HG02610 (cell line): ENCODE measurements around the gene BCAS2.

Source experiments
- ATAC-seq: cut with Tn5 transposase; IDR thresholded peaks from one replicate; pipeline ENCODE4 v1.9.1; 2021; ENCODE audit warnings: mild to moderate bottlenecking, moderate library complexity; ENCODE audit not compliant: unreplicated experiment

BCAS2 gene

GRCh38 chr1:114559356-114559755, 22.1 kb downstream of the BCAS2 start:
- no peak for ATAC-seq

GRCh38 chr1:114558544-114558943, 22.9 kb downstream of the BCAS2 start:
- no peak for ATAC-seq

GRCh38 chr1:114554577-114554976, 26.8 kb downstream of the BCAS2 start:
- no peak for ATAC-seq

- no peak for ATAC-seq
These were observed 29.2 kb downstream of the BCAS2 start for GRCh38 chr1:114552106-114552639.

GRCh38 chr1:114551400-114551799, 30.0 kb downstream of the BCAS2 start:
- ATAC-seq = no peak

GRCh38 chr1:114550336-114550735, 31.1 kb downstream of the BCAS2 start:
- no peak for ATAC-seq

- ATAC-seq = no peak
These were observed 32.3 kb downstream of the BCAS2 start for GRCh38 chr1:114549137-114549536.

GRCh38 chr1:114547076-114547475, 34.3 kb downstream of the BCAS2 start:
- ATAC-seq = no peak

- ATAC-seq = no peak
These were observed 35.6 kb downstream of the BCAS2 start for GRCh38 chr1:114545796-114546195.

GRCh38 chr1:114545315-114545714, 36.1 kb downstream of the BCAS2 start:
- ATAC-seq = no peak

- no peak for ATAC-seq
These were observed 40.6 kb downstream of the BCAS2 start for GRCh38 chr1:114540821-114541220.

- ATAC-seq = no peak
These were observed 41.1 kb downstream of the BCAS2 start for GRCh38 chr1:114540272-114540671.

- ATAC-seq = no peak
These were observed 45.4 kb downstream of the BCAS2 start for GRCh38 chr1:114536043-114536442.

- no peak for ATAC-seq
These were observed 46.0 kb downstream of the BCAS2 start for GRCh38 chr1:114535401-114535800.

- ATAC-seq = no peak
These were observed 50.3 kb downstream of the BCAS2 start for GRCh38 chr1:114531094-114531493.

- no peak for ATAC-seq
These were observed 51.2 kb downstream of the BCAS2 start for GRCh38 chr1:114530224-114530623.

GRCh38 chr1:114524944-114525343, 56.5 kb downstream of the BCAS2 start:
- ATAC-seq = no peak

- no peak for ATAC-seq
These were observed 59.2 kb downstream of the BCAS2 start for GRCh38 chr1:114522264-114522575.

- no peak for ATAC-seq
These were observed 59.8 kb downstream of the BCAS2 start for GRCh38 chr1:114521396-114522263.
